K562 (cell line): ENCODE results near the gene HBEGF. TPM values are rescaled to one million over a fixed set of nuclear protein-coding genes. Genes with fewer than 3 reads are reported as not detected.

Experiments
- ATAC-seq: fragments of 200-7000 bp; cut with Tn5 transposase; 3 replicates; pipeline ENCODE4 v1.9.1; 2020; ENCODE audit warnings: moderate library complexity
- BruUV-seq: library from RNA; stranded (reverse); fragments of 400-500 nt; replicated peaks from 2 replicates; lab custom pipeline; 2021; lab: Mats Ljungman, UMichigan
- CTCF ChIA-PET: fragments of 300-600 bp; formaldehyde crosslinking; extraction: SDS; loops from one replicate; lab custom pipeline; 2021; ENCODE audit warnings: low intra/inter-chr PET ratio; lab: Yijun Ruan, JAX
- POLR2A ChIA-PET: fragments of 300-600, 350-650 bp; sonication (Branson Sonifier 250); formaldehyde crosslinking; extraction: SDS; loops from one replicate; lab custom pipeline; 2021; ENCODE audit warnings: antibody characterized with exemption, inconsistent platforms; lab: Yijun Ruan, JAX
- DNase-seq, 4 experiments: peaks; one replicate each; pipeline versions ENCODE4 v3.0.0 to v3.0.0-alpha.2; 2011 to 2018; ENCODE audit warnings: low spot score in 3 of 4, mixed read lengths in 3 of 4; ENCODE audit errors: extremely low read depth in 1 of 4
- FAIRE-seq: peaks from 2 replicates; lab custom pipeline; 2011; peaks lifted over from hg19 to GRCh38; lab: Jason Lieb, UNC
- H2AFZ ChIP-seq: 2 replicates; pipeline ENCODE4 v1.6.0; 2011; ENCODE audit warnings: low read depth, low read length, control low read depth, inconsistent platforms
- H3K27ac ChIP-seq: fragments of 200-600 bp; 3 replicates; pipeline ENCODE4 v1.8.0; 2011; ENCODE audit warnings: low read depth, mild to moderate bottlenecking, control low read depth, inconsistent platforms, low read length, moderate library complexity, mixed read lengths; ENCODE audit errors: extremely low read depth
- H3K27me3 ChIP-seq, 2 experiments: fragments of 300-600 bp in 1 of 2; 2 replicates in 1 of 2; 3 replicates in 1 of 2; pipeline versions ENCODE4 v1.6.0 to v1.8.0; 2011; ENCODE audit warnings: inconsistent platforms in 2 of 2, low read length in 2 of 2, mild to moderate bottlenecking in 1 of 2, mixed read lengths in 1 of 2, moderate library complexity in 1 of 2; ENCODE audit not compliant: control insufficient read depth in 2 of 2, insufficient read depth in 2 of 2
- H3K36me3 ChIP-seq: fragments of 300-600 bp; 3 replicates; pipeline ENCODE4 v1.8.0; 2011; ENCODE audit warnings: mild to moderate bottlenecking, low read length, inconsistent platforms; ENCODE audit not compliant: control insufficient read depth, insufficient read depth
- H3K4me1 ChIP-seq, 2 experiments: fragments of 200-600 bp in 1 of 2; replicated peaks in 1 of 2; 2 replicates in 1 of 2; 3 replicates in 1 of 2; pipeline versions ENCODE4 v1.5.1 to v1.8.0; 2011; ENCODE audit warnings: inconsistent platforms in 2 of 2, low read length in 2 of 2, mild to moderate bottlenecking in 1 of 2, mixed read lengths in 1 of 2, moderate library complexity in 1 of 2; ENCODE audit not compliant: control insufficient read depth in 2 of 2, insufficient read depth in 2 of 2
- H3K4me2 ChIP-seq: 2 replicates; pipeline ENCODE4 v1.6.1; 2011; ENCODE audit warnings: low read length, control low read depth, inconsistent platforms, mixed read lengths; ENCODE audit not compliant: insufficient read depth
- H3K4me3 ChIP-seq: fragments of 200-600 bp; sonication (generic), shearing (Covaris generic); 2 replicates; pipeline ENCODE4 v1.5.1; 2016; ENCODE audit warnings: control low read depth, inconsistent platforms
- H3K79me2 ChIP-seq: fragments of 200-600 bp; 3 replicates; pipeline ENCODE4 v1.8.0; 2011; ENCODE audit warnings: low read length, inconsistent platforms; ENCODE audit not compliant: control insufficient read depth, insufficient read depth
- H3K9ac ChIP-seq, 2 experiments: 2 replicates each; pipeline versions ENCODE4 v1.6.0 to v1.6.1; 2011; ENCODE audit warnings: low read depth in 2 of 2, low read length in 2 of 2, control low read depth in 1 of 2, inconsistent platforms in 1 of 2, mild to moderate bottlenecking in 1 of 2, mixed read lengths in 1 of 2; ENCODE audit not compliant: insufficient read depth in 1 of 2
- H3K9me1 ChIP-seq: one replicate; pipeline ENCODE4 v1.6.0; 2011; ENCODE audit warnings: inconsistent platforms, mild to moderate bottlenecking, low read length, moderate library complexity; ENCODE audit not compliant: control insufficient read depth, insufficient read depth
- H3K9me3 ChIP-seq: replicated peaks from 2 replicates; pipeline ENCODE4 v1.5.1; 2011; ENCODE audit warnings: low read depth, low read length, inconsistent platforms; ENCODE audit not compliant: control insufficient read depth, insufficient read depth
- H4K20me1 ChIP-seq: replicated peaks from 2 replicates; pipeline ENCODE4 v1.6.1; 2011; ENCODE audit warnings: low read length, inconsistent platforms, mixed read lengths; ENCODE audit not compliant: control insufficient read depth, insufficient read depth
- ZNF124 ChIP-seq: sonication (generic); formaldehyde crosslinking; IDR thresholded peaks from 2 replicates; pipeline ENCODE4 v1.8.1; 2022; ENCODE audit warnings: missing genetic modification reagents
- WGBS: fragments of 100-300 bp; shearing (Covaris generic); methylation state at CpG from one replicate; pipeline ENCODE4 v1.1.6; 2016; ENCODE audit warnings: low coverage, mixed read lengths; ENCODE audit not compliant: insufficient coverage; ENCODE audit errors: missing lambda C conversion rate; 5-methylcytosine and 5-hydroxymethylcytosine counted together
- in situ Hi-C: fragments of 300-500 bp; cut with MboI; formaldehyde crosslinking; loops from 4 replicates; pipeline ENCODE4 v1.15.0; 2018; ENCODE audit warnings: inconsistent platforms, mixed read lengths
- intact Hi-C: fragments of 100-400 bp; cut with micrococcal nuclease; formaldehyde crosslinking; loops from 2 replicates; pipeline ENCODE4 v1.14.2; 2022
- polyA plus RNA-seq, 8 experiments: library from polyadenylated mRNA; depleted of rRNA in 4 of 8; stranded (reverse) in 5 of 8; unstranded in 3 of 8; fragments of >200 nt; fragmentation: Nextera tagmentation in 2 of 8; fragmentation: Illumina TruSeq in 1 of 8; extraction: Ambion mirVana in 2 of 8; extraction: Trizol in 1 of 8; gene quantifications; 2 replicates each; pipeline versions ENCODE4 v1.2.1 to v1.2.3, GENCODE V29; 2011 to 2014; ENCODE audit warnings: inconsistent platforms in 1 of 8, missing spikeins in 1 of 8
- total RNA-seq, 7 experiments: library from RNA; depleted of rRNA in 6 of 7; stranded (reverse); fragments of >200 nt in 6 of 7; fragmentation: Illumina TruSeq in 2 of 7; extraction: Trizol in 2 of 7; gene quantifications; 2 replicates each; pipeline versions ENCODE4 v1.2.1 to v1.2.3, GENCODE V29; 2011 to 2021; ENCODE audit warnings: low replicate concordance in 1 of 7
- TF ChIP-seq, protein P1 (sequence below): fragments of 450-650 bp; IDR thresholded peaks from 2 replicates; pipeline ENCODE4 v1.6.1; 2018; ENCODE audit not compliant: partially characterized antibody
- TF ChIP-seq, protein P2 (sequence below), 3 experiments: IDR thresholded peaks in 2 of 3; conservative IDR thresholded peaks in 1 of 3; 2 replicates each; pipeline ENCODE4 v1.5.1; 2011 to 2012; ENCODE audit warnings: low read length in 3 of 3, mild to moderate bottlenecking in 3 of 3, control low read depth in 2 of 3, improper control_type of control experiment in 1 of 3, inconsistent platforms in 1 of 3, low read depth in 1 of 3, mixed read lengths in 1 of 3, moderate library complexity in 1 of 3; ENCODE audit not compliant: insufficient read depth in 2 of 3

The HBEGF gene
- total and polyA plus RNA-seq, 9 of the 15 experiments (the other 6 are each of a cell fraction or from before 2014, with no cell fraction given), result 0.11 to 1.1 (median 0.60) TPM

GRCh38 chr5:140367256-140368013 lies 21.0 kb upstream of the HBEGF start:
- Histone ChIP-seq H3K27ac (no peak overlapping the region), H3K9me1 (no peaks in the 10 kb centered on the region), H3K9me3 (no peaks in the 10 kb centered on the region), H3K4me2 (no peak overlapping the region), H4K20me1 (no peaks in the 10 kb centered on the region; the same call in 1 of the 2 replicates), H3K9ac (no peak overlapping the region), H3K4me1 (peaks cover 9 to 13% of the 10 kb centered on the region in 2 experiments; a peak in 4 of 5 replicates), H3K36me3 (no peaks in the 10 kb centered on the region), H3K27me3 (no peaks in the 10 kb centered on the region), H3K79me2 (no peaks in the 10 kb centered on the region), H3K4me3 (no peak overlapping the region), H2AFZ (no peak overlapping the region)
- TF ChIP-seq ZNF124 (CRISPR knock-in tag), result no peak
- TF ChIP-seq, protein P1, sequence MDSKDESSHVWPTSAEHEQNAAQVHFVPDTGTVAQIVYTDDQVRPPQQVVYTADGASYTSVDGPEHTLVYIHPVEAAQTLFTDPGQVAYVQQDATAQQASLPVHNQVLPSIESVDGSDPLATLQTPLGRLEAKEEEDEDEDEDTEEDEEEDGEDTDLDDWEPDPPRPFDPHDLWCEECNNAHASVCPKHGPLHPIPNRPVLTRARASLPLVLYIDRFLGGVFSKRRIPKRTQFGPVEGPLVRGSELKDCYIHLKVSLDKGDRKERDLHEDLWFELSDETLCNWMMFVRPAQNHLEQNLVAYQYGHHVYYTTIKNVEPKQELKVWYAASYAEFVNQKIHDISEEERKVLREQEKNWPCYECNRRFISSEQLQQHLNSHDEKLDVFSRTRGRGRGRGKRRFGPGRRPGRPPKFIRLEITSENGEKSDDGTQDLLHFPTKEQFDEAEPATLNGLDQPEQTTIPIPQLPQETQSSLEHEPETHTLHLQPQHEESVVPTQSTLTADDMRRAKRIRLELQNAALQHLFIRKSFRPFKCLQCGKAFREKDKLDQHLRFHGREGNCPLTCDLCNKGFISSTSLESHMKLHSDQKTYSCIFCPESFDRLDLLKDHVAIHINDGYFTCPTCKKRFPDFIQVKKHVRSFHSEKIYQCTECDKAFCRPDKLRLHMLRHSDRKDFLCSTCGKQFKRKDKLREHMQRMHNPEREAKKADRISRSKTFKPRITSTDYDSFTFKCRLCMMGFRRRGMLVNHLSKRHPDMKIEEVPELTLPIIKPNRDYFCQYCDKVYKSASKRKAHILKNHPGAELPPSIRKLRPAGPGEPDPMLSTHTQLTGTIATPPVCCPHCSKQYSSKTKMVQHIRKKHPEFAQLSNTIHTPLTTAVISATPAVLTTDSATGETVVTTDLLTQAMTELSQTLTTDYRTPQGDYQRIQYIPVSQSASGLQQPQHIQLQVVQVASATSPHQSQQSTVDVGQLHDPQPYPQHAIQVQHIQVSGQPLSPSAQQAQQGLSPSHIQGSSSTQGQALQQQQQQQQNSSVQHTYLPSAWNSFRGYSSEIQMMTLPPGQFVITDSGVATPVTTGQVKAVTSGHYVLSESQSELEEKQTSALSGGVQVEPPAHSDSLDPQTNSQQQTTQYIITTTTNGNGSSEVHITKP, result no peak
- TF ChIP-seq, protein P2, sequence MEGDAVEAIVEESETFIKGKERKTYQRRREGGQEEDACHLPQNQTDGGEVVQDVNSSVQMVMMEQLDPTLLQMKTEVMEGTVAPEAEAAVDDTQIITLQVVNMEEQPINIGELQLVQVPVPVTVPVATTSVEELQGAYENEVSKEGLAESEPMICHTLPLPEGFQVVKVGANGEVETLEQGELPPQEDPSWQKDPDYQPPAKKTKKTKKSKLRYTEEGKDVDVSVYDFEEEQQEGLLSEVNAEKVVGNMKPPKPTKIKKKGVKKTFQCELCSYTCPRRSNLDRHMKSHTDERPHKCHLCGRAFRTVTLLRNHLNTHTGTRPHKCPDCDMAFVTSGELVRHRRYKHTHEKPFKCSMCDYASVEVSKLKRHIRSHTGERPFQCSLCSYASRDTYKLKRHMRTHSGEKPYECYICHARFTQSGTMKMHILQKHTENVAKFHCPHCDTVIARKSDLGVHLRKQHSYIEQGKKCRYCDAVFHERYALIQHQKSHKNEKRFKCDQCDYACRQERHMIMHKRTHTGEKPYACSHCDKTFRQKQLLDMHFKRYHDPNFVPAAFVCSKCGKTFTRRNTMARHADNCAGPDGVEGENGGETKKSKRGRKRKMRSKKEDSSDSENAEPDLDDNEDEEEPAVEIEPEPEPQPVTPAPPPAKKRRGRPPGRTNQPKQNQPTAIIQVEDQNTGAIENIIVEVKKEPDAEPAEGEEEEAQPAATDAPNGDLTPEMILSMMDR (IDR thresholded peaks at IDR 0.05 in 2 of 3, conservative IDR thresholded peaks at IDR 0.05 in 1 of 3; ENCODE audit: insufficient read depth in 2 of 3, low read depth in 1 of 3, low read length in 3 of 3), result peak in 2 of 3 experiments; percentile 10 to 31; a peak in 1 of 6 replicates
- intact Hi-C loops (no loop called here), in situ Hi-C loops (loop anchor here (5.0 kb wide), 1 partner anchor 345 kb away; no protein-coding TSS in a partner anchor)
- ATAC-seq, result peak; percentile 13; the same call in 1 of the 3 replicates
- ChIA-PET CTCF (no interaction called here), POLR2A (interaction anchor here (0.6 to 1.5 kb wide), 4 partner anchors 34 to 355 kb away, joined by 3 to 4 read pairs (median 3); no protein-coding TSS in a partner anchor)
- FAIRE-seq, result no peak
- 24% methylated on average over 8 of the region's 8 CpGs for WGBS
- no TSS peak for BruUV-seq
- DNase-seq, result no peak
